K562 (cell line): Measurements from ENCODE around the gene C22orf39. TPM values are rescaled to one million over a fixed set of nuclear protein-coding genes. Genes with fewer than 3 reads are reported as not detected.
A peak's percentile ranks its signal among the peaks of the same experiment; 100 is the strongest.

Experiments
- ARNT ChIP-seq, 2 experiments: fragments of 450-650 bp; IDR thresholded peaks; 2 replicates each; pipeline ENCODE4 v1.6.1; 2016; ENCODE audit warnings: mild to moderate bottlenecking in 1 of 2
- CBX1 ChIP-seq: sonication (generic); IDR thresholded peaks from 2 replicates; pipeline ENCODE4 v1.6.1; 2016; ENCODE audit warnings: antibody characterized with exemption, low read depth, mild to moderate bottlenecking
- DDX20 ChIP-seq: fragments of 450-650 bp; IDR thresholded peaks from 2 replicates; pipeline ENCODE4 v1.6.1; 2016; ENCODE audit warnings: missing genetic modification characterization, low read depth, mild to moderate bottlenecking, missing compliant biosample characterization, moderate library complexity
- DNMT1 ChIP-seq: fragments of 450-650 bp; IDR thresholded peaks from 2 replicates; pipeline ENCODE4 v1.6.1; 2016; ENCODE audit warnings: antibody characterized with exemption, mild to moderate bottlenecking
- ERF ChIP-seq: fragments of 450-650 bp; formaldehyde crosslinking; IDR thresholded peaks from 2 replicates; pipeline ENCODE4 v1.4.0; 2020; ENCODE audit warnings: mild to moderate bottlenecking, mixed read lengths
- HIVEP1 ChIP-seq: fragments of 250-450 bp; sonication (Bioruptor Pico); IDR thresholded peaks from 2 replicates; pipeline ENCODE4 v1.4.0; 2020; ENCODE audit warnings: mild to moderate bottlenecking
- NBN ChIP-seq: fragments of 450-650 bp; IDR thresholded peaks from 2 replicates; pipeline ENCODE4 v1.6.1; 2016; ENCODE audit warnings: low read depth, mild to moderate bottlenecking
- NCOA1 ChIP-seq: fragments of 450-650 bp; IDR thresholded peaks from 2 replicates; pipeline ENCODE4 v1.6.1; 2016; ENCODE audit warnings: low read depth
- PHB2 ChIP-seq: fragments of 450-650 bp; IDR thresholded peaks from 2 replicates; pipeline ENCODE4 v1.6.1; 2017; ENCODE audit warnings: low read depth
- POLR2AphosphoS5 ChIP-seq: IDR thresholded peaks from 2 replicates; pipeline ENCODE4 v1.6.1; 2011; ENCODE audit warnings: mild to moderate bottlenecking, low read depth, low read length, moderate library complexity; ENCODE audit not compliant: control insufficient read depth, insufficient read depth
- STAG1 ChIP-seq: sonication (generic); formaldehyde crosslinking; IDR thresholded peaks from 2 replicates; pipeline ENCODE4 v1.5.0; 2020; ENCODE audit warnings: missing genetic modification reagents, borderline replicate concordance
- ZBED1 ChIP-seq: IDR thresholded peaks from 2 replicates; pipeline ENCODE4 v1.6.1; 2014
- ZC3H11A ChIP-seq: IDR thresholded peaks from 2 replicates; pipeline ENCODE4 v1.6.1; 2012; ENCODE audit warnings: low read depth, low read length, improper control_type of control experiment
- ZNF395 ChIP-seq: fragments of 200-800 bp; sonication (Bioruptor generic); IDR thresholded peaks from 2 replicates; pipeline ENCODE4 v1.6.1; 2017; ENCODE audit warnings: missing genetic modification characterization, missing compliant biosample characterization
- ZNF764 ChIP-seq: fragments of 250-450 bp; sonication (Bioruptor Pico); IDR thresholded peaks from 2 replicates; pipeline ENCODE4 v1.4.0; 2020; ENCODE audit warnings: low read depth, mild to moderate bottlenecking, moderate library complexity
- ZNF79 ChIP-seq: fragments of 250-450 bp; sonication (Bioruptor Pico); IDR thresholded peaks from 2 replicates; pipeline ENCODE4 v1.4.0; 2020; ENCODE audit warnings: low read depth, mild to moderate bottlenecking, moderate library complexity
- ZSCAN32 ChIP-seq: fragments of 450-650 bp; formaldehyde crosslinking; IDR thresholded peaks from 2 replicates; pipeline ENCODE4 v1.4.0; 2020; ENCODE audit warnings: mild to moderate bottlenecking, moderate library complexity
- polyA plus RNA-seq, 8 experiments: library from polyadenylated mRNA; depleted of rRNA in 4 of 8; stranded (reverse) in 5 of 8; unstranded in 3 of 8; fragments of >200 nt; fragmentation: Nextera tagmentation in 2 of 8; fragmentation: Illumina TruSeq in 1 of 8; extraction: Ambion mirVana in 2 of 8; extraction: Trizol in 1 of 8; gene quantifications; 2 replicates each; pipeline versions ENCODE4 v1.2.1 to v1.2.3, GENCODE V29; 2011 to 2014; ENCODE audit warnings: inconsistent platforms in 1 of 8, missing spikeins in 1 of 8
- total RNA-seq, 7 experiments: library from RNA; depleted of rRNA in 6 of 7; stranded (reverse); fragments of >200 nt in 6 of 7; fragmentation: Illumina TruSeq in 2 of 7; extraction: Trizol in 2 of 7; gene quantifications; 2 replicates each; pipeline versions ENCODE4 v1.2.1 to v1.2.3, GENCODE V29; 2011 to 2021; ENCODE audit warnings: low replicate concordance in 1 of 7
- TF ChIP-seq, protein P1 (sequence below): fragments of 450-650 bp; formaldehyde crosslinking; IDR thresholded peaks from 2 replicates; pipeline ENCODE4 v1.4.0; 2020; ENCODE audit warnings: mild to moderate bottlenecking, moderate library complexity
- TF ChIP-seq, protein P2 (sequence below): fragments of 450-650 bp; formaldehyde crosslinking; IDR thresholded peaks from 2 replicates; pipeline ENCODE4 v1.4.0; 2020; ENCODE audit warnings: mild to moderate bottlenecking
- TF ChIP-seq, protein P3 (sequence below), 2 experiments: fragments of 450-650 bp in 1 of 2; IDR thresholded peaks; 2 replicates each; pipeline ENCODE4 v1.6.1; 2011 to 2017; ENCODE audit warnings: low read depth in 2 of 2, antibody characterized with exemption in 1 of 2, borderline replicate concordance in 1 of 2, low read length in 1 of 2, mild to moderate bottlenecking in 1 of 2, mixed read lengths in 1 of 2; ENCODE audit not compliant: control insufficient read depth in 1 of 2

C22orf39 gene
- total and polyA plus RNA-seq, 9 of the 15 experiments (the other 6 are each of a cell fraction or from before 2014, with no cell fraction given): 20.4 to 139 (median 66.8) TPM

GRCh38 chr22:19446603-19447329, 745 bp downstream of the C22orf39 start (continued):
- TF ChIP-seq, protein P1, sequence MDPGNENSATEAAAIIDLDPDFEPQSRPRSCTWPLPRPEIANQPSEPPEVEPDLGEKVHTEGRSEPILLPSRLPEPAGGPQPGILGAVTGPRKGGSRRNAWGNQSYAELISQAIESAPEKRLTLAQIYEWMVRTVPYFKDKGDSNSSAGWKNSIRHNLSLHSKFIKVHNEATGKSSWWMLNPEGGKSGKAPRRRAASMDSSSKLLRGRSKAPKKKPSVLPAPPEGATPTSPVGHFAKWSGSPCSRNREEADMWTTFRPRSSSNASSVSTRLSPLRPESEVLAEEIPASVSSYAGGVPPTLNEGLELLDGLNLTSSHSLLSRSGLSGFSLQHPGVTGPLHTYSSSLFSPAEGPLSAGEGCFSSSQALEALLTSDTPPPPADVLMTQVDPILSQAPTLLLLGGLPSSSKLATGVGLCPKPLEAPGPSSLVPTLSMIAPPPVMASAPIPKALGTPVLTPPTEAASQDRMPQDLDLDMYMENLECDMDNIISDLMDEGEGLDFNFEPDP (CRISPR knock-in tag): peak; percentile 33; the same call in 1 of the 2 replicates
- no peak for TF ChIP-seq ZNF79 (CRISPR knock-in tag)
- TF ChIP-seq CBX1: no peak
- TF ChIP-seq ARNT (IDR thresholded peaks at IDR 0.05): peak in 1 of 2 experiments; percentile 77; a peak in 1 of 4 replicates
- TF ChIP-seq DNMT1: peak; percentile 44; the same call in 1 of the 2 replicates
- TF ChIP-seq ZC3H11A: 0 out of 2 replicates have a peak, but pooled peaks have one; percentile 61
- peak; percentile 57; the same call in 1 of the 2 replicates for TF ChIP-seq NCOA1
- no peak for TF ChIP-seq DDX20 (tag)
- TF ChIP-seq HIVEP1 (CRISPR knock-in tag): no peak
- TF ChIP-seq ZSCAN32: no peak
- TF ChIP-seq, protein P2, sequence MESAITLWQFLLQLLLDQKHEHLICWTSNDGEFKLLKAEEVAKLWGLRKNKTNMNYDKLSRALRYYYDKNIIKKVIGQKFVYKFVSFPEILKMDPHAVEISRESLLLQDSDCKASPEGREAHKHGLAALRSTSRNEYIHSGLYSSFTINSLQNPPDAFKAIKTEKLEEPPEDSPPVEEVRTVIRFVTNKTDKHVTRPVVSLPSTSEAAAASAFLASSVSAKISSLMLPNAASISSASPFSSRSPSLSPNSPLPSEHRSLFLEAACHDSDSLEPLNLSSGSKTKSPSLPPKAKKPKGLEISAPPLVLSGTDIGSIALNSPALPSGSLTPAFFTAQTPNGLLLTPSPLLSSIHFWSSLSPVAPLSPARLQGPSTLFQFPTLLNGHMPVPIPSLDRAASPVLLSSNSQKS (CRISPR knock-in tag): 0 out of 2 replicates have a peak, but pooled peaks have one; percentile 32
- TF ChIP-seq ERF: peak; percentile 78; the same call in 1 of the 2 replicates
- peak; percentile 11; the same call in 1 of the 2 replicates for TF ChIP-seq ZNF764 (CRISPR knock-in tag)
- 0 out of 2 replicates have a peak, but pooled peaks have one; percentile 55 for TF ChIP-seq PHB2
- 0 out of 2 replicates have a peak, but pooled peaks have one; percentile 14 for TF ChIP-seq POLR2AphosphoS5
- TF ChIP-seq ZBED1: 0 out of 2 replicates have a peak, but pooled peaks have one; percentile 11
- TF ChIP-seq, protein P3, sequence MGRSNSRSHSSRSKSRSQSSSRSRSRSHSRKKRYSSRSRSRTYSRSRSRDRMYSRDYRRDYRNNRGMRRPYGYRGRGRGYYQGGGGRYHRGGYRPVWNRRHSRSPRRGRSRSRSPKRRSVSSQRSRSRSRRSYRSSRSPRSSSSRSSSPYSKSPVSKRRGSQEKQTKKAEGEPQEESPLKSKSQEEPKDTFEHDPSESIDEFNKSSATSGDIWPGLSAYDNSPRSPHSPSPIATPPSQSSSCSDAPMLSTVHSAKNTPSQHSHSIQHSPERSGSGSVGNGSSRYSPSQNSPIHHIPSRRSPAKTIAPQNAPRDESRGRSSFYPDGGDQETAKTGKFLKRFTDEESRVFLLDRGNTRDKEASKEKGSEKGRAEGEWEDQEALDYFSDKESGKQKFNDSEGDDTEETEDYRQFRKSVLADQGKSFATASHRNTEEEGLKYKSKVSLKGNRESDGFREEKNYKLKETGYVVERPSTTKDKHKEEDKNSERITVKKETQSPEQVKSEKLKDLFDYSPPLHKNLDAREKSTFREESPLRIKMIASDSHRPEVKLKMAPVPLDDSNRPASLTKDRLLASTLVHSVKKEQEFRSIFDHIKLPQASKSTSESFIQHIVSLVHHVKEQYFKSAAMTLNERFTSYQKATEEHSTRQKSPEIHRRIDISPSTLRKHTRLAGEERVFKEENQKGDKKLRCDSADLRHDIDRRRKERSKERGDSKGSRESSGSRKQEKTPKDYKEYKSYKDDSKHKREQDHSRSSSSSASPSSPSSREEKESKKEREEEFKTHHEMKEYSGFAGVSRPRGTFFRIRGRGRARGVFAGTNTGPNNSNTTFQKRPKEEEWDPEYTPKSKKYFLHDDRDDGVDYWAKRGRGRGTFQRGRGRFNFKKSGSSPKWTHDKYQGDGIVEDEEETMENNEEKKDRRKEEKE (IDR thresholded peaks at IDR 0.05; ENCODE audit: borderline replicate concordance in 1 of 2, control insufficient read depth in 1 of 2, low read depth in 2 of 2, low read length in 1 of 2): 0 out of 4 replicates have a peak, but pooled peaks of 1 of the 2 experiments have one; percentile 25
- 0 out of 2 replicates have a peak, but pooled peaks have one; percentile 35 for TF ChIP-seq ZNF395 (CRISPR knock-in tag)
- peak; percentile 74; the same call in 1 of the 2 replicates for TF ChIP-seq NBN
- no peak for TF ChIP-seq STAG1
